Measurements from ENCODE around the gene BACH2.

DNA sequence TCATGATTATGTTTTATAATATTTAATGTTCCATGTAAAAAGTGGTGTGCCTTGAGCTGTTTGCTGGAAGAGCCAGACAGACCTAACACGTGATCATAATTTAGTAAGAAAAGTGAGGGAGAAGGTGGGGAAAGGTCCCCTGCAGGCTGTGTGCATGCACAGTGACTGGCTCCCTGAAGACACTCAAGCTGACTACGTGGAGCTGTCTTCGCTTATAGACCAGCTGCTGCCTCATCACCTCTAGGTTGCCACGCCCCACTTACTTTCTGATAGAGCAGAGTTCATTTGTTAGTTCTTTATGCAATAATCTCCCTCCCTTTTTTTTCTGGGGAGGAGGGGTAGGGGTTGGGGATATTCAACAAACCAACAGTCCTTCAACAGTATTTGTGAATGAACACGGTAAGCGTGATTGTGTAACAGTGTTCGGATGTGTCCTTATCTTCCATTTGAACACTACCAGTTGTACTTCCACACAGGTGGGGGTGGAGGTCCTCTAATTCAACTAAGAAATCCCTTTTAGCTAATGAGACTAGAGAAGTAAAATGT lies 157.3 kb downstream of the BACH2 start:
- TF ChIP-seq POLR2A (IDR thresholded peaks at IDR 0.05; ENCODE audit: low read depth, low read length) (no peak), POLR2AphosphoS5 (IDR thresholded peaks at IDR 0.05; ENCODE audit: low read depth, low read length) (no peak), TAF1 (IDR thresholded peaks at IDR 0.05; ENCODE audit: borderline replicate concordance, low read depth, low read length) (no peak)

Data from GM12892 (cell line).